GM10266 (cell line): ENCODE measurements around the gene EFNB2.

Experiments used
- DNase-seq: peaks from one replicate; pipeline ENCODE4 v3.0.0; 2012; ENCODE audit errors: extremely low spot score
- CTCF ChIP-seq: IDR thresholded peaks from 2 replicates; pipeline ENCODE4 v1.5.1; 2012; ENCODE audit warnings: mild to moderate bottlenecking, low read depth; ENCODE audit not compliant: control insufficient read depth, insufficient read depth; ENCODE audit errors: missing control alignments

Gene EFNB2

DNA sequence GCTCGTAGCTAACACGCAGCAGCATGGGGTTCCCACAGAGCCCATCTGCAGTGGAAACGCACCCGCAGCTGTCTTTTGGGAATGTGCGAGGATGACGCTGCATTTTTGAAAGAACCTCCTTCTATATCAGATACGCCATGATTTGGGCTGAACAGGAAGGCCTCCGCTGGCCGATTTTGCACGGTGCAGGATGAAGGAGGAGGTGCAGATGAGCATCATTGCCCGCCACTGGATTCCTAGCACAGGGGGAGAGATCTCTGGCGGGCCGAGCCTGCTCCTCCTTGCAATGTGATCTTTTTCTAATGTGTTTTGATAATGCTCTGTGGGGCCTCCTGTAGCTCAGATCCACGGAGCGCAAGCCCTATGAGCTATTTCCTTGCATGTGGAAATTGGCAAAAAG is 55.5 kb downstream of the EFNB2 start:
- no peak for TF ChIP-seq CTCF
- no peak for DNase-seq

- DNase-seq, result no peak
- no peak for TF ChIP-seq CTCF
Measured at GRCh38 chr13:106478116-106478515, 57.3 kb downstream of the EFNB2 start.

DNA sequence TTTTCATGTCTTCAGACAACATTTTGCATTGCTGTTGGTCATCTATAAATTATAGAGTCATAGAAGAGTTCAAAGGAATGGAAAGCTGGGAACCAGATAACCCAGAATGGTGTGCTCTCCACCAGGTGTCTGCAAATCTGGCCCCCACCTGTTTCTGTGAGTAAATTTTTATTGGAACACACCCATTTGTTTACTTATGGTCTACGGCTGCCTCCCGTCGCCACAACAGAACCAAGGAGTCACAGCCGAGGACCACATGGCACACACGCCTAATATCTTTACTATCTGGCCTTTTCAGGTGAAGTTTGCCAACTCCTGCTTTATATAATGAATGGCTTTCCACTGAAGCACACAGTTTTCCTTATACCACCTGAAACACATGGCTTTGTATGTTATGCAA is 58.2 kb downstream of the EFNB2 start:
- no peak for TF ChIP-seq CTCF
- no peak for DNase-seq

- TF ChIP-seq CTCF, result no peak
- no peak for DNase-seq
Measured at GRCh38 chr13:106475852-106476251, 59.6 kb downstream of the EFNB2 start.

GRCh38 chr13:106474912-106475311 is 60.5 kb downstream of the EFNB2 start:
- no peak for DNase-seq
- no peak for TF ChIP-seq CTCF

- no peak for DNase-seq
- TF ChIP-seq CTCF, result no peak
Measured at GRCh38 chr13:106473154-106473553, 62.3 kb downstream of the EFNB2 start.

DNA sequence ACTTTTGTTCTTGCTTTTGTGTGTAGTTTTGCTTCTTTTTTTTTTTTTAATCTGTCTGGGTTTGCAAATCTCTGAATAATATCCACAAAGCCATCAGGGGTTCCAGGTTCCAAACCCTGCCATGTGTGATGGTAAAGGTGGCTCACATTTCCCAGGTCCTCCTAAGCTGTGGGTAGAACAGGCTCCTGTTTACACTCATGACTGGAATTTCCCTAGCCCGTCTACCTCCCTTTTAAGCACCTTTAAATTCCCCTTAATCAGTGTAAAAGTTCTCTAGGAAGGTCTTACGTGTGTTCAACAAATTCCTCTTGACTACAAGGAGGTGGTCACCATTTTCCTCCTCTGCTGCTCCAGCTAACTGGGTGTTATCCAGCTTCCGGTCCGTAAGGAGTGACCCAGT is 62.8 kb downstream of the EFNB2 start:
- TF ChIP-seq CTCF, result no peak
- DNase-seq, result no peak
